Stimulated activated naive CD8-positive, alpha-beta T cell treated with anti-CD3 and anti-CD28 coated beads, Interleukin-15, Interleukin-2, amounts not matched to agents 100 ng/mL and 50 ng/mL, for 24 hours (primary cell): ENCODE measurements around the gene LY6G5C.
"Not testable (repeated sequence)": the region's sequence is repeated elsewhere in the genome, so short reads cannot be mapped to it uniquely, and the experiment has no call there.

Experiments
- H3K27ac Mint-ChIP-seq: one replicate; pipeline ENCODE4 v1.8.0; 2021; ENCODE audit warnings: mild to moderate bottlenecking, mixed read lengths
- H3K27me3 Mint-ChIP-seq: one replicate; pipeline ENCODE4 v1.8.0; 2021; ENCODE audit warnings: mixed read lengths
- H3K36me3 Mint-ChIP-seq: one replicate; pipeline ENCODE4 v1.8.0; 2021; ENCODE audit warnings: low read depth, mixed read lengths
- H3K4me1 Mint-ChIP-seq: one replicate; pipeline ENCODE4 v1.8.0; 2021; ENCODE audit warnings: low read depth, mixed read lengths
- H3K4me3 Mint-ChIP-seq: one replicate; pipeline ENCODE4 v1.8.0; 2021; ENCODE audit warnings: mild to moderate bottlenecking, mixed read lengths
- H3K9me3 Mint-ChIP-seq: one replicate; pipeline ENCODE4 v1.8.0; 2021; ENCODE audit warnings: mixed read lengths

LY6G5C gene

GRCh38 chr6:31720196-31720770 lies 39.4 kb upstream of the LY6G5C start:
- no peaks in the 10 kb centered on the region for H3K27me3 Mint-ChIP-seq

DNA sequence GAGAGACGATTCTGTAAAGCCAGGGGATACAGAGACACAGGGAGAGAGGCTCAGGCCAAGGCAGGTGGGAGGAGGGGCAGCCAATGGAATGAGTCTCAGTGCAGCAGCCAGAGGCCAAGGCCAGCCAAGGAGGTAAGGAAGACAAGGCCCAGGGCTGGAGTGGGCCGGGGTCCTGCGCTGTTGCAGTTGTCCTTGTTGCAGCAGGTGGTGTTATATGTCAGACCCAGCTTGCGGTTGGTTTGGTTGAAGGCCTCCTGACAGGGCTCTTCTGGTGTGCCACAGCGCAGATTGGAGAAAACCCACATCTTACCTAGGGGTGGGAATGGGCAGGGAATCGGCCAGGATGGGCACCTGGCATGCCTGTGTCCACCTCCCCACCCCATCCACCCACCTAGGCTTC lies 38.1 kb upstream of the LY6G5C start:
- H3K27me3 Mint-ChIP-seq = no peaks in the 10 kb centered on the region
- peaks cover 12% of the 10 kb centered on the region for H3K4me1 Mint-ChIP-seq
- no peak overlapping the region for H3K27ac Mint-ChIP-seq
- H3K36me3 Mint-ChIP-seq = no peaks in the 10 kb centered on the region
- no peak overlapping the region for H3K4me3 Mint-ChIP-seq
- H3K9me3 Mint-ChIP-seq = no peaks in the 10 kb centered on the region

More at GRCh38 chr6:31720196-31720770, 39.4 kb upstream of the LY6G5C start:
- Mint-ChIP-seq H3K4me3 (no peak overlapping the region), H3K9me3 (no peaks in the 10 kb centered on the region), H3K27ac (no peak overlapping the region), H3K4me1 (peaks cover 10% of the 10 kb centered on the region), H3K36me3 (no peaks in the 10 kb centered on the region)

- Mint-ChIP-seq H3K36me3 (no peaks in the 10 kb centered on the region), H3K4me1 (peaks cover 8% of the 10 kb centered on the region), H3K27me3 (no peaks in the 10 kb centered on the region), H3K9me3 (no peaks in the 10 kb centered on the region), H3K4me3 (no peak overlapping the region), H3K27ac (no peak overlapping the region)
Measured at GRCh38 chr6:31718265-31718664, 37.4 kb upstream of the LY6G5C start.

GRCh38 chr6:31717499-31718222 lies 36.8 kb upstream of the LY6G5C start:
- H3K4me3 Mint-ChIP-seq = no peak overlapping the region
- H3K27me3 Mint-ChIP-seq = no peaks in the 10 kb centered on the region
- H3K36me3 Mint-ChIP-seq = no peaks in the 10 kb centered on the region
- no peak overlapping the region for H3K27ac Mint-ChIP-seq
- peaks cover 7% of the 10 kb centered on the region for H3K4me1 Mint-ChIP-seq
- no peaks in the 10 kb centered on the region for H3K9me3 Mint-ChIP-seq

- H3K4me1 Mint-ChIP-seq = peaks cover 14% of the 10 kb centered on the region
- H3K27ac Mint-ChIP-seq = no peak within 1 kb of the TSS
- H3K9me3 Mint-ChIP-seq = no peaks in the 10 kb centered on the region
- no peaks in the 10 kb centered on the region for H3K27me3 Mint-ChIP-seq
- no peak within 1 kb of the TSS for H3K4me3 Mint-ChIP-seq
- no peaks in the 10 kb centered on the region for H3K36me3 Mint-ChIP-seq
Measured at GRCh38 chr6:31715022-31715958, 34.4 kb upstream of the LY6G5C start, which contains the start of gene LY6G6D. TSS of gene LY6G6D (plus strand) at chr6:31715348. CDS start at chr6:31715356, 8 bp downstream.

GRCh38 chr6:31713991-31714684 lies 33.3 kb upstream of the LY6G5C start:
- Mint-ChIP-seq H3K27ac (no peak overlapping the region), H3K9me3 (no peaks in the 10 kb centered on the region), H3K27me3 (no peaks in the 10 kb centered on the region), H3K4me3 (no peak overlapping the region), H3K36me3 (no peaks in the 10 kb centered on the region), H3K4me1 (peaks cover 14% of the 10 kb centered on the region)

DNA sequence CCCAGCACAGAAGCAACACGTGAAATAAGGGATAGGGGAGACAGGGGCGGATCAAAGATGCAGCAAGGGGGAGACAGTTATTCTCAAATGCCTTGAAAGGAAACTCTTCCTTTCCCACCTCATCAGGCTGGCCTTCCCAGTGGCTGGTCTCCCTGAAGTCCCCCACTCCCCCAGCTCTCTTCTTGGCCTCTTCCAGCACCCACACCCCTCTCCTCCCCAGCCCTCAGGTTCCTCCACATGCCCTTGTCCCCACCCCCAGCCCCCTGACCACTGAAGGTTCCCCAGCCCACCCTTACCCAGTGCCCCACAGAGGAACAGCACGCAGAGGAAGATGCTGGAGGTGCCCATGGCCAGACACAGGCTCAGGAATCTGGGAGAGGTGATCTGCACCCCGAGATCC lies 32.6 kb upstream of the LY6G5C start:
- Mint-ChIP-seq H3K9me3 (no peaks in the 10 kb centered on the region), H3K27me3 (no peaks in the 10 kb centered on the region), H3K4me3 (no peak overlapping the region), H3K36me3 (no peaks in the 10 kb centered on the region), H3K27ac (no peak overlapping the region), H3K4me1 (peaks cover 14% of the 10 kb centered on the region)

DNA sequence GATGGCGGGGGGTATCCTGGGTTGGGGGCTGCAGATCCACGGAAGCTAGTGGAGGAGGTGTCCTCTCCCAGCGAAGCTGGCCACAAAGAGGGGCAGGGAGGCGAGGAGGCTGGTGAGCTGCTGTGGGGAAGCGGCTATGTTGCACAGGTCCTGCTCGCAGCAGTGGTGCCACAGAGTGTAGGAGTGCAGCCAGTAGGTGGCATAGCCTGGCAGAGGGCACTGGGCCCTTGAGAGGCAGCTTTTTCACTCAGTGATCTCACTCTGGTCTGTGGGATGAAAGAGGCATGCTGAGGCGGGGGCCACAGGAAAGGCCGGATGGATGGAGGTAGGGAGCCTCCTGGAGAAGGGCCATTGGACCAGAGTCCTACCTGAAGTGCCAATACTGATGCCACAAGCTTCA lies 31.4 kb upstream of the LY6G5C start:
- no peak overlapping the region for H3K4me3 Mint-ChIP-seq
- no peaks in the 10 kb centered on the region for H3K9me3 Mint-ChIP-seq
- no peaks in the 10 kb centered on the region for H3K27me3 Mint-ChIP-seq
- no peaks in the 10 kb centered on the region for H3K36me3 Mint-ChIP-seq
- H3K27ac Mint-ChIP-seq = no peak overlapping the region
- peaks cover 14% of the 10 kb centered on the region for H3K4me1 Mint-ChIP-seq

GRCh38 chr6:31711233-31711632 lies 30.4 kb upstream of the LY6G5C start:
- Mint-ChIP-seq H3K4me1 (peaks cover 14% of the 10 kb centered on the region), H3K27me3 (no peaks in the 10 kb centered on the region), H3K4me3 (no peak overlapping the region), H3K36me3 (no peaks in the 10 kb centered on the region), H3K27ac (no peak overlapping the region), H3K9me3 (no peaks in the 10 kb centered on the region)

- H3K27me3 Mint-ChIP-seq = no peaks in the 10 kb centered on the region
- H3K4me1 Mint-ChIP-seq = peaks cover 14% of the 10 kb centered on the region
- no peak overlapping the region for H3K4me3 Mint-ChIP-seq
- no peak overlapping the region for H3K27ac Mint-ChIP-seq
- no peaks in the 10 kb centered on the region for H3K36me3 Mint-ChIP-seq
- H3K9me3 Mint-ChIP-seq = no peaks in the 10 kb centered on the region
Measured at GRCh38 chr6:31710523-31711219, 29.8 kb upstream of the LY6G5C start.

DNA sequence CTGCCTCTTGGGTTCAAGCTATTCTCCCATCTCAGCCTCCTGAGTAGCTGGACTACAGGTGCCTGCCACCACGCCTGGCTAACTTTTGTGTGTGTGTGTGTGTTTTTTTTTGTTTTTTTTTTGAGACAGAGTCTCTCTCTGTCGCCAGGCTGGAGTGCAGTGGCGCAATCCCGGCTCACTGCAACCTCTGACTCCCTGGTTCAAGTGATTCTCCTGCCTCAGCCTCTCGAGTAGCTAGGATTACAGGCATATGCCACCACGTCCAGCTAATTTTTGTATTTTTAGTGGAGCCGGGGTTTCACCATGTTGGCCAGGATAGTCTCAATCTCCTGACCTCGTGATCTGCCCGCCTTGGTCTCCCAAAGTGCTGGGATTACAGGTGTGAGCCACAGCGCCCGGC lies 28.3 kb upstream of the LY6G5C start:
- H3K27me3 Mint-ChIP-seq, H3K4me3 Mint-ChIP-seq, H3K36me3 Mint-ChIP-seq, H3K9me3 Mint-ChIP-seq, H3K27ac Mint-ChIP-seq: not testable (repeated sequence)
- H3K4me1 Mint-ChIP-seq = peaks cover 14% of the 10 kb centered on the region

DNA sequence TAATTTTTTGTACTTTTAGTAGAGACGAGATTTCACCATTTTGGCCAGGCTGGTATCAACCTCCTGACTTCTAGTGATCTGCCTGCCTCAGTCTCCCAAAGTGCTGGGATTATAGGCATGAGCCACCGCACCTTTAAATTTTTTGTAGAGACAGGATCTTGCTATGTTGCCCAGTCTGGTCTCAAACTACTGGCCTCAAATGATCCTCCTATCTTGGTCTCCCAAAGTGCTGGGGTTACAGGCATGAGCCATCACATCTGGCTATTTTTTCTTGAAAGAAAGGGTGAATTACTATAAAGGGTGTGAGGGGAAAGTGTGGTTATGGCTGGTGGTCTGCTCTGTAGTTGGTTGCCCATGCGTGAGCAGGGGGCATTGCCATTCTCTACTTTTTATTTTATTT lies 27.4 kb upstream of the LY6G5C start:
- H3K27ac Mint-ChIP-seq = no peak overlapping the region
- H3K4me1 Mint-ChIP-seq = peaks cover 14% of the 10 kb centered on the region
- no peaks in the 10 kb centered on the region for H3K36me3 Mint-ChIP-seq
- no peaks in the 10 kb centered on the region for H3K9me3 Mint-ChIP-seq
- H3K27me3 Mint-ChIP-seq = no peaks in the 10 kb centered on the region
- H3K4me3 Mint-ChIP-seq = no peak overlapping the region

- no peaks in the 10 kb centered on the region for H3K27me3 Mint-ChIP-seq
- H3K4me1 Mint-ChIP-seq = peaks cover 14% of the 10 kb centered on the region
- no peak overlapping the region for H3K27ac Mint-ChIP-seq
- no peaks in the 10 kb centered on the region for H3K36me3 Mint-ChIP-seq
- H3K9me3 Mint-ChIP-seq = no peaks in the 10 kb centered on the region
- no peak overlapping the region for H3K4me3 Mint-ChIP-seq
Measured at GRCh38 chr6:31707701-31708100, 26.8 kb upstream of the LY6G5C start.

DNA sequence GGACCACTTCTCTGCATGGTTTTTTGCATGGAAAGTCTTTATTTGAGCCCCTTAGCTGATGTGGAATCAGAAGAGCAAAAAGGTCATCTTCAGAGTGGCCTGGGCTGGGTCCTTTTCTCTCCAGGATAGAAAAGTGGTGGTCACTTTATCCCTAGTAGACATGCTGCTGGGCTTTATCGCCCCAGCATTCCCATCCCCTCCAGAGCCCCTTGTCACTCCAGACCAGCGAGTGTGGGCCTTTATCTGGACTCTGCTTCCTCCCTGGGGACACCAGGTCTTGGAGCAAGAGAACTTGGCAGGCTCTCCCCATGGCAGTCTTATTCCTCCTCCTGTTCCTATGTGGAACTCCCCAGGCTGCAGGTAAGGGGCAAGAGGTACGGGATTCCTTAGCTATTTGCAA lies 25.7 kb upstream of the LY6G5C start, which contains the start of gene LY6G6F:
LY6G6F (plus strand) TSS at position 268 of the 400 bp plus-strand sequence; CDS start at position 309, 41 bp downstream.
- Mint-ChIP-seq H3K4me3 (no peak within 1 kb of the TSS), H3K36me3 (no peaks in the 10 kb centered on the region), H3K27me3 (no peaks in the 10 kb centered on the region), H3K9me3 (no peaks in the 10 kb centered on the region), H3K4me1 (peaks cover 22% of the 10 kb centered on the region), H3K27ac (no peak within 1 kb of the TSS)
